ENCODE results near the gene GCNT2.

DNA sequence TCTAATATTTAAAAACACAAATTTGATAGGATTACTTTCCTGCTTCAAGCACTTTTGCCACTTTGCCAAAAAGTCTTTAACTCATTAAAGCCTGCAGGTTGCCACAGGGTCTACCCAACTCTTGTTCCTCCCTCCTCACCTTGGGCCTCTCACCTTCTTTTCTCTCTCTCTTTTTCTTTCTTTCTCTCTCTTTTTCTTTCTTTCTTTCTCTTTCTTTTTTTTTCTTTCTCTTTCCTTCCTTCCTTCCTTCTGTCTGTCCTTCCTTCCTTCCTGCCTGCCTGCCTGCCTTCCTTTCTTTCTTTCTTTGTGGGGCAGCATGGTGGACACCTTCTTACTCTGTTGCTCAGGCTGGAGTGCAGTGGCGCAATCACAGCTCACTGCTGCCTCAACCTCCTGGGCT lies 123.1 kb downstream of the GCNT2 start:
- TF ChIP-seq, protein P1, sequence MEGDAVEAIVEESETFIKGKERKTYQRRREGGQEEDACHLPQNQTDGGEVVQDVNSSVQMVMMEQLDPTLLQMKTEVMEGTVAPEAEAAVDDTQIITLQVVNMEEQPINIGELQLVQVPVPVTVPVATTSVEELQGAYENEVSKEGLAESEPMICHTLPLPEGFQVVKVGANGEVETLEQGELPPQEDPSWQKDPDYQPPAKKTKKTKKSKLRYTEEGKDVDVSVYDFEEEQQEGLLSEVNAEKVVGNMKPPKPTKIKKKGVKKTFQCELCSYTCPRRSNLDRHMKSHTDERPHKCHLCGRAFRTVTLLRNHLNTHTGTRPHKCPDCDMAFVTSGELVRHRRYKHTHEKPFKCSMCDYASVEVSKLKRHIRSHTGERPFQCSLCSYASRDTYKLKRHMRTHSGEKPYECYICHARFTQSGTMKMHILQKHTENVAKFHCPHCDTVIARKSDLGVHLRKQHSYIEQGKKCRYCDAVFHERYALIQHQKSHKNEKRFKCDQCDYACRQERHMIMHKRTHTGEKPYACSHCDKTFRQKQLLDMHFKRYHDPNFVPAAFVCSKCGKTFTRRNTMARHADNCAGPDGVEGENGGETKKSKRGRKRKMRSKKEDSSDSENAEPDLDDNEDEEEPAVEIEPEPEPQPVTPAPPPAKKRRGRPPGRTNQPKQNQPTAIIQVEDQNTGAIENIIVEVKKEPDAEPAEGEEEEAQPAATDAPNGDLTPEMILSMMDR (IDR thresholded peaks at IDR 0.05): no peak
- no peak for TF ChIP-seq POLR2A (IDR thresholded peaks at IDR 0.05)

Data from Peyer's patch (tissue), 4 donors.